ENCODE data around the gene SYNGAP1. TPM values are rescaled to one million over a fixed set of nuclear protein-coding genes. Genes with fewer than 3 reads are reported as not detected.

SYNGAP1 gene
- total RNA-seq, 1 donor from 2014 or later: 56.6 TPM

GRCh38 chr6:33438978-33439594 is 19.2 kb downstream of the SYNGAP1 start:
- Mint-ChIP-seq H3K4me3 (no peak overlapping the region), H3K27ac (peak overlapping the region; percentile 59), H3K36me3 (ENCODE audit: low read depth) (peaks cover 44% of the 10 kb centered on the region), H3K9me3 (no peaks in the 10 kb centered on the region), H3K4me1 (ENCODE audit: low read depth) (no peaks in the 10 kb centered on the region), H3K27me3 (ENCODE audit: insufficient read depth) (no peaks in the 10 kb centered on the region)
- intact Hi-C loops (cut with micrococcal nuclease): no loop called here
- DNase-seq (ENCODE audit: low spot score): no peak

- Mint-ChIP-seq H3K4me1 (ENCODE audit: low read depth) (no peaks in the 10 kb centered on the region), H3K27ac (no peak overlapping the region), H3K36me3 (ENCODE audit: low read depth) (peaks cover 46% of the 10 kb centered on the region), H3K27me3 (ENCODE audit: insufficient read depth) (no peaks in the 10 kb centered on the region), H3K9me3 (no peaks in the 10 kb centered on the region), H3K4me3 (no peak overlapping the region)
- DNase-seq (ENCODE audit: low spot score): no peak
- intact Hi-C loops (cut with micrococcal nuclease): no loop called here
Observed at GRCh38 chr6:33439956-33440648, 20.2 kb downstream of the SYNGAP1 start.

GRCh38 chr6:33440649-33441309 is 20.9 kb downstream of the SYNGAP1 start:
- no peak overlapping the region for H3K4me3 Mint-ChIP-seq
- H3K27me3 Mint-ChIP-seq (ENCODE audit: insufficient read depth): no peaks in the 10 kb centered on the region
- DNase-seq (ENCODE audit: low spot score): no peak
- no peak overlapping the region for H3K27ac Mint-ChIP-seq
- intact Hi-C loops (cut with micrococcal nuclease): no loop called here
- peaks cover 42% of the 10 kb centered on the region for H3K36me3 Mint-ChIP-seq (ENCODE audit: low read depth)
- H3K9me3 Mint-ChIP-seq: no peaks in the 10 kb centered on the region
- H3K4me1 Mint-ChIP-seq (ENCODE audit: low read depth): no peaks in the 10 kb centered on the region

- no peak for DNase-seq (ENCODE audit: low spot score)
- Mint-ChIP-seq H3K4me3 (no peak overlapping the region), H3K27me3 (ENCODE audit: insufficient read depth) (no peaks in the 10 kb centered on the region), H3K36me3 (ENCODE audit: low read depth) (peaks cover 42% of the 10 kb centered on the region), H3K9me3 (no peaks in the 10 kb centered on the region), H3K4me1 (ENCODE audit: low read depth) (no peaks in the 10 kb centered on the region), H3K27ac (no peak overlapping the region)
- intact Hi-C loops (cut with micrococcal nuclease): no loop called here
Observed at GRCh38 chr6:33441457-33441856, 21.6 kb downstream of the SYNGAP1 start.

GRCh38 chr6:33442283-33442682 is 22.4 kb downstream of the SYNGAP1 start:
- Mint-ChIP-seq H3K9me3 (no peaks in the 10 kb centered on the region), H3K27ac (no peak overlapping the region)
- no peak for DNase-seq (ENCODE audit: low spot score)

GRCh38 chr6:33443025-33443424 is 23.2 kb downstream of the SYNGAP1 start:
- intact Hi-C loops (cut with micrococcal nuclease): no loop called here
- peaks cover 44% of the 10 kb centered on the region for H3K36me3 Mint-ChIP-seq (ENCODE audit: low read depth)
- no peaks in the 10 kb centered on the region for H3K9me3 Mint-ChIP-seq
- no peak for DNase-seq (ENCODE audit: low spot score)
- no peaks in the 10 kb centered on the region for H3K4me1 Mint-ChIP-seq (ENCODE audit: low read depth)
- H3K27me3 Mint-ChIP-seq (ENCODE audit: insufficient read depth): no peaks in the 10 kb centered on the region
- H3K27ac Mint-ChIP-seq: no peak overlapping the region
- H3K4me3 Mint-ChIP-seq: no peak overlapping the region

More at GRCh38 chr6:33442283-33442682, 22.4 kb downstream of the SYNGAP1 start:
- Mint-ChIP-seq H3K4me1 (ENCODE audit: low read depth) (no peaks in the 10 kb centered on the region), H3K27me3 (ENCODE audit: insufficient read depth) (no peaks in the 10 kb centered on the region), H3K4me3 (no peak overlapping the region), H3K36me3 (ENCODE audit: low read depth) (peaks cover 44% of the 10 kb centered on the region)
- intact Hi-C loops (cut with micrococcal nuclease): no loop called here

- no peaks in the 10 kb centered on the region for H3K9me3 Mint-ChIP-seq
- intact Hi-C loops (cut with micrococcal nuclease): no loop called here
- DNase-seq (ENCODE audit: low spot score): no peak
- H3K27ac Mint-ChIP-seq: no peak overlapping the region
- H3K4me3 Mint-ChIP-seq: no peak overlapping the region
- no peaks in the 10 kb centered on the region for H3K4me1 Mint-ChIP-seq (ENCODE audit: low read depth)
- H3K36me3 Mint-ChIP-seq (ENCODE audit: low read depth): peaks cover 45% of the 10 kb centered on the region
- no peaks in the 10 kb centered on the region for H3K27me3 Mint-ChIP-seq (ENCODE audit: insufficient read depth)
Observed at GRCh38 chr6:33443619-33444504, 24.0 kb downstream of the SYNGAP1 start.

GRCh38 chr6:33445119-33445603 is 25.3 kb downstream of the SYNGAP1 start:
- Mint-ChIP-seq H3K9me3 (no peaks in the 10 kb centered on the region), H3K36me3 (ENCODE audit: low read depth) (peaks cover 47% of the 10 kb centered on the region), H3K4me1 (ENCODE audit: low read depth) (no peaks in the 10 kb centered on the region), H3K27me3 (ENCODE audit: insufficient read depth) (no peaks in the 10 kb centered on the region), H3K27ac (no peak overlapping the region), H3K4me3 (no peak overlapping the region)
- no peak for DNase-seq (ENCODE audit: low spot score)
- intact Hi-C loops (cut with micrococcal nuclease): no loop called here

- no peak overlapping the region for H3K4me3 Mint-ChIP-seq
- intact Hi-C loops (cut with micrococcal nuclease): no loop called here
- H3K36me3 Mint-ChIP-seq (ENCODE audit: low read depth): peaks cover 43% of the 10 kb centered on the region
- no peaks in the 10 kb centered on the region for H3K9me3 Mint-ChIP-seq
- H3K4me1 Mint-ChIP-seq (ENCODE audit: low read depth): peaks cover 5% of the 10 kb centered on the region
- no peak for DNase-seq (ENCODE audit: low spot score)
- no peaks in the 10 kb centered on the region for H3K27me3 Mint-ChIP-seq (ENCODE audit: insufficient read depth)
- no peak overlapping the region for H3K27ac Mint-ChIP-seq
Observed at GRCh38 chr6:33446356-33446755, 26.5 kb downstream of the SYNGAP1 start.

- DNase-seq (ENCODE audit: low spot score): no peak
- no peaks in the 10 kb centered on the region for H3K27me3 Mint-ChIP-seq (ENCODE audit: insufficient read depth)
- H3K4me3 Mint-ChIP-seq: no peak overlapping the region
- peaks cover 37% of the 10 kb centered on the region for H3K36me3 Mint-ChIP-seq (ENCODE audit: low read depth)
- H3K27ac Mint-ChIP-seq: no peak overlapping the region
- intact Hi-C loops (cut with micrococcal nuclease): loop anchor here (10.0 kb wide), 1 partner anchor 244 kb away; no protein-coding TSS in a partner anchor
- H3K4me1 Mint-ChIP-seq (ENCODE audit: low read depth): peaks cover 22% of the 10 kb centered on the region
- H3K9me3 Mint-ChIP-seq: no peaks in the 10 kb centered on the region
Observed at GRCh38 chr6:33450434-33450833, 30.6 kb downstream of the SYNGAP1 start.

- peaks cover 29% of the 10 kb centered on the region for H3K4me1 Mint-ChIP-seq (ENCODE audit: low read depth)
- no peak overlapping the region for H3K4me3 Mint-ChIP-seq
- H3K9me3 Mint-ChIP-seq: no peaks in the 10 kb centered on the region
- H3K36me3 Mint-ChIP-seq (ENCODE audit: low read depth): peaks cover 40% of the 10 kb centered on the region
- no peak for DNase-seq (ENCODE audit: low spot score)
- intact Hi-C loops (cut with micrococcal nuclease): loop anchor here (10.0 kb wide), 1 partner anchor 243 kb away; no protein-coding TSS in a partner anchor
- H3K27ac Mint-ChIP-seq: no peak overlapping the region
- H3K27me3 Mint-ChIP-seq (ENCODE audit: insufficient read depth): no peaks in the 10 kb centered on the region
Observed at GRCh38 chr6:33451606-33452005, 31.7 kb downstream of the SYNGAP1 start.

GRCh38 chr6:33452496-33452895 is 32.6 kb downstream of the SYNGAP1 start:
- Mint-ChIP-seq H3K4me1 (ENCODE audit: low read depth) (peaks cover 38% of the 10 kb centered on the region), H3K36me3 (ENCODE audit: low read depth) (peaks cover 41% of the 10 kb centered on the region), H3K4me3 (no peak overlapping the region), H3K9me3 (no peaks in the 10 kb centered on the region), H3K27me3 (ENCODE audit: insufficient read depth) (no peaks in the 10 kb centered on the region), H3K27ac (no peak overlapping the region)
- no peak for DNase-seq (ENCODE audit: low spot score)
- intact Hi-C loops (cut with micrococcal nuclease): loop anchor here (10.0 kb wide), 1 partner anchor 242 kb away; no protein-coding TSS in a partner anchor

All from activated T-helper 1 cell treated with anti-CD3 and anti-CD28 coated beads, Interleukin-12 subunit alpha, Interleukin-12 subunit beta, Interleukin-2, Interleukin-4 antibody, amounts not matched to agents 30 ng/mL and 10 ng/mL and 1 ng/mL, durations not matched to agents 14 hours and 24 hours and 36 hours (primary cell).